ENCODE data around the gene MSX2. TPM values are rescaled to one million over a fixed set of nuclear protein-coding genes. Genes with fewer than 3 reads are reported as not detected.

The MSX2 gene
- total and polyA plus RNA-seq, 4 donors: 0.34 to 2.1 (median 0.80) TPM

DNA sequence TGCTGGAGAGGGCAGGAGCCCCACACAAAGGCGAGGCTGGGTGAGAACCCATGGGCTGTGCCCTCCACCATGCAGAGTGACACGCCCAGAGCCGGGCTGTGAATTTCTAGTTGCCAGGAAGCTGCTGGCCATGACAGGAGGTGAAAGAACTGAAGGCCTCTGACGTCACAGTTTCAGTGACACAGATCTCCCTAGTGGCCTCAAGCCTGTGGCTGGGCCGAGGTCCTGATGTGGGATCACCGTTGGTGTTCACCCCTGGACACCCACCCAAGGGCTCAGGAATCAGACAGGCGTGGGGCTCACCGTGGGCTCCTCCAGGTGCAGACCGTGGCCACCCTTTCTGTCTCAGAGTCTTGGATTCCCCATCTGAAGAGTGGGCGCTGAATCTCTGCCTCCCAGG is 39.9 kb downstream of the MSX2 start:
- no peak overlapping the region for H3K27ac ChIP-seq (ENCODE audit: low read depth in 1 of 2, low read length in 1 of 2)
- 85 to 90% methylated on average over 10 of the region's 10 CpGs for WGBS, 2 donors
- no peak for DNase-seq
- no peaks in the 10 kb centered on the region for H3K4me1 ChIP-seq (ENCODE audit: control insufficient read depth in 5 of 5, insufficient read depth in 5 of 5, low read length in 5 of 5)
- no peak overlapping the region for H3K4me3 ChIP-seq
- no peaks in the 10 kb centered on the region for H3K27me3 ChIP-seq (ENCODE audit: control insufficient read depth in 3 of 3, insufficient read depth in 3 of 3, low read length in 2 of 3)
- H3K9me3 ChIP-seq (ENCODE audit: control insufficient read depth in 4 of 4, insufficient read depth in 3 of 4, low read length in 3 of 4): peaks cover 0 to 2% (median 0%) of the 10 kb centered on the region in 4 donors
- no peak for ATAC-seq (ENCODE audit: insufficient read depth, low FRiP score)
- TF ChIP-seq, protein P1, sequence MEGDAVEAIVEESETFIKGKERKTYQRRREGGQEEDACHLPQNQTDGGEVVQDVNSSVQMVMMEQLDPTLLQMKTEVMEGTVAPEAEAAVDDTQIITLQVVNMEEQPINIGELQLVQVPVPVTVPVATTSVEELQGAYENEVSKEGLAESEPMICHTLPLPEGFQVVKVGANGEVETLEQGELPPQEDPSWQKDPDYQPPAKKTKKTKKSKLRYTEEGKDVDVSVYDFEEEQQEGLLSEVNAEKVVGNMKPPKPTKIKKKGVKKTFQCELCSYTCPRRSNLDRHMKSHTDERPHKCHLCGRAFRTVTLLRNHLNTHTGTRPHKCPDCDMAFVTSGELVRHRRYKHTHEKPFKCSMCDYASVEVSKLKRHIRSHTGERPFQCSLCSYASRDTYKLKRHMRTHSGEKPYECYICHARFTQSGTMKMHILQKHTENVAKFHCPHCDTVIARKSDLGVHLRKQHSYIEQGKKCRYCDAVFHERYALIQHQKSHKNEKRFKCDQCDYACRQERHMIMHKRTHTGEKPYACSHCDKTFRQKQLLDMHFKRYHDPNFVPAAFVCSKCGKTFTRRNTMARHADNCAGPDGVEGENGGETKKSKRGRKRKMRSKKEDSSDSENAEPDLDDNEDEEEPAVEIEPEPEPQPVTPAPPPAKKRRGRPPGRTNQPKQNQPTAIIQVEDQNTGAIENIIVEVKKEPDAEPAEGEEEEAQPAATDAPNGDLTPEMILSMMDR (IDR thresholded peaks at IDR 0.05; ENCODE audit: control extremely low read depth, extremely low read depth): no peak
- H3K36me3 ChIP-seq (ENCODE audit: control insufficient read depth in 4 of 4, insufficient read depth in 4 of 4, low read length in 4 of 4): no peaks in the 10 kb centered on the region
- H3K9ac ChIP-seq (ENCODE audit: insufficient read depth in 1 of 2, low read length in 2 of 2): no peak overlapping the region

DNA sequence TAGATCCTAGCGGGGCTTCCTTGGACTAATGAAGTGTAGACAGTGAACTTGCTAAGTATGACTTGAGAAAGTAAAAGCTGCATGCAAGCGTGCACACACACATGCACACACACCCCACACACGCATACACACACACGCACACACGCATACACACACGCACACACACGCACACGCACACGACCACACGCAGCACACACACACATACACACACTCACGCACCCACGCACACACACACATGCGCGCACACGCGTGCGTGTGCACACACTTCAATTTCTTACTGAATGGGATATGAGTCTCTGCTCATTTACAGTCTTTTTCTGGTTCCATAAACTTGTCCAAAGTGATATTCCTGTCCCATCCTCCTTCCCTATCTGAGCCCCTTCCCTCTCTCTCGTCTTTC is 41.2 kb downstream of the MSX2 start:
- no peak for DNase-seq
- ATAC-seq (ENCODE audit: insufficient read depth, low FRiP score): no peak
- no peaks in the 10 kb centered on the region for H3K4me1 ChIP-seq (ENCODE audit: control insufficient read depth in 5 of 5, insufficient read depth in 5 of 5, low read length in 5 of 5)
- H3K36me3 ChIP-seq (ENCODE audit: control insufficient read depth in 4 of 4, insufficient read depth in 4 of 4, low read length in 4 of 4): no peaks in the 10 kb centered on the region
- TF ChIP-seq, protein P1 (IDR thresholded peaks at IDR 0.05; ENCODE audit: control extremely low read depth, extremely low read depth): no peak
- H3K4me3 ChIP-seq: no peak overlapping the region
- H3K9ac ChIP-seq (ENCODE audit: insufficient read depth in 1 of 2, low read length in 2 of 2): no peak overlapping the region
- 90 to 91% methylated on average over 18 of the region's 18 CpGs for WGBS, 2 donors
- no peaks in the 10 kb centered on the region for H3K27me3 ChIP-seq (ENCODE audit: control insufficient read depth in 3 of 3, insufficient read depth in 3 of 3, low read length in 2 of 3)
- peaks cover 0 to 2% (median 0%) of the 10 kb centered on the region in 4 donors for H3K9me3 ChIP-seq (ENCODE audit: control insufficient read depth in 4 of 4, insufficient read depth in 3 of 4, low read length in 3 of 4)
- H3K27ac ChIP-seq (ENCODE audit: low read depth in 1 of 2, low read length in 1 of 2): no peak overlapping the region

DNA sequence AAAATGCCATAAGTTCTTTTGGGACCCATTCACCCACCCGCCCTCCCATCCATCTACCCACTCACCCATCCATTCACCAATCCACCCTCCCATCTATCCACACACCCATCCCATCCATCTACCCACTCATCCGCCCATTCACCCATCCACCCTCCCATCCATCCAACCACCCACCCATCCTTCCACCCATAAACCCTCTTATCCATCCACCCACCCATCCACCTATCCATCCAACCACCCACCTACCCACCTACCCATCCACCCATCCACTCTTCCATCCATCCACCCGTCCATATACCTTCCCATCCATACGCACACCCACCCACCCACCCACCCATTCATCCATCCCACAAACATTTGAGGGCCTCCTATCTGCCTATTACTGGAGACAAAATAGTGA is 43.3 kb downstream of the MSX2 start:
- no peak for ATAC-seq (ENCODE audit: insufficient read depth, low FRiP score)
- Histone ChIP-seq H3K4me3 (no peak overlapping the region), H3K27me3 (ENCODE audit: control insufficient read depth in 3 of 3, insufficient read depth in 3 of 3, low read length in 2 of 3) (no peaks in the 10 kb centered on the region), H3K36me3 (ENCODE audit: control insufficient read depth in 4 of 4, insufficient read depth in 4 of 4, low read length in 4 of 4) (no peaks in the 10 kb centered on the region), H3K9ac (ENCODE audit: insufficient read depth in 1 of 2, low read length in 2 of 2) (no peak overlapping the region), H3K9me3 (ENCODE audit: control insufficient read depth in 4 of 4, insufficient read depth in 3 of 4, low read length in 3 of 4) (peaks cover 0 to 6% (median 0%) of the 10 kb centered on the region in 4 donors), H3K27ac (ENCODE audit: low read depth in 1 of 2, low read length in 1 of 2) (no peak overlapping the region), H3K4me1 (ENCODE audit: control insufficient read depth in 5 of 5, insufficient read depth in 5 of 5, low read length in 5 of 5) (no peaks in the 10 kb centered on the region)
- TF ChIP-seq, protein P1 (IDR thresholded peaks at IDR 0.05; ENCODE audit: control extremely low read depth, extremely low read depth): no peak
- WGBS, 2 donors: 64 to 74% methylated on average over 4 of the region's 4 CpGs
- no peak for DNase-seq

DNA sequence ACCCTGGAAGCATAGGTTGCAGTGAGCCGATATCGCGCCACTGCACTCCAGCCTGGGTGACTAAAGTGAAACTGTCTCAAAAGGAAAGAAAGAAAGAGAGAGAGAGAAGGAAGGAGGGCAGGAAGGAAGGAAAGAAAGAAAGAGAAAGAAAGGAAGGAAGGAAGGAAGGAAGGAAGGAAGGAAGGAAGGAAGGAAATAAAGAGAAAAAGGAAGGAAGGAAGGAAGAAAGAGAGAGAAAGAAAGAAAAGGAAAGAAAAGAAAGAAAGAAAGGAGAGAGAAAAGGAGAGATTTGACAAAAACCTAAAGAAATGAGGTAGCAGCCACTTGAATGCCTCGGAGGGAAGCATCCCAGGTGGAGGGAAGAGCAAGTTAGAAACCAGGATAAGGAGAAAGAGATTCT is 44.6 kb downstream of the MSX2 start:
- peaks cover 0 to 6% (median 0%) of the 10 kb centered on the region in 4 donors for H3K9me3 ChIP-seq (ENCODE audit: control insufficient read depth in 4 of 4, insufficient read depth in 3 of 4, low read length in 3 of 4)
- 89 to 96% methylated on average over 4 of the region's 4 CpGs for WGBS, 2 donors
- H3K36me3 ChIP-seq (ENCODE audit: control insufficient read depth in 4 of 4, insufficient read depth in 4 of 4, low read length in 4 of 4): no peaks in the 10 kb centered on the region
- no peaks in the 10 kb centered on the region for H3K4me1 ChIP-seq (ENCODE audit: control insufficient read depth in 5 of 5, insufficient read depth in 5 of 5, low read length in 5 of 5)
- H3K27me3 ChIP-seq (ENCODE audit: control insufficient read depth in 3 of 3, insufficient read depth in 3 of 3, low read length in 2 of 3): peaks cover 0 to 2% (median 0%) of the 10 kb centered on the region in 3 donors
- no peak overlapping the region for H3K9ac ChIP-seq (ENCODE audit: insufficient read depth in 1 of 2, low read length in 2 of 2)
- ATAC-seq (ENCODE audit: insufficient read depth, low FRiP score) (no peak), DNase-seq (no peak)
- TF ChIP-seq, protein P1 (IDR thresholded peaks at IDR 0.05; ENCODE audit: control extremely low read depth, extremely low read depth): no peak
- H3K27ac ChIP-seq (ENCODE audit: low read depth in 1 of 2, low read length in 1 of 2): no peak overlapping the region
- H3K4me3 ChIP-seq: no peak overlapping the region
